ENCODE data around the gene CERS6. TPM values are rescaled to one million over a fixed set of nuclear protein-coding genes. Genes with fewer than 3 reads are reported as not detected.

Gene CERS6
- total and polyA plus RNA-seq, 10 of the 15 experiments (the other 5 are each of a cell fraction or from before 2014, with no cell fraction given) = 1.3 to 20.4 (median 14.1) TPM

DNA sequence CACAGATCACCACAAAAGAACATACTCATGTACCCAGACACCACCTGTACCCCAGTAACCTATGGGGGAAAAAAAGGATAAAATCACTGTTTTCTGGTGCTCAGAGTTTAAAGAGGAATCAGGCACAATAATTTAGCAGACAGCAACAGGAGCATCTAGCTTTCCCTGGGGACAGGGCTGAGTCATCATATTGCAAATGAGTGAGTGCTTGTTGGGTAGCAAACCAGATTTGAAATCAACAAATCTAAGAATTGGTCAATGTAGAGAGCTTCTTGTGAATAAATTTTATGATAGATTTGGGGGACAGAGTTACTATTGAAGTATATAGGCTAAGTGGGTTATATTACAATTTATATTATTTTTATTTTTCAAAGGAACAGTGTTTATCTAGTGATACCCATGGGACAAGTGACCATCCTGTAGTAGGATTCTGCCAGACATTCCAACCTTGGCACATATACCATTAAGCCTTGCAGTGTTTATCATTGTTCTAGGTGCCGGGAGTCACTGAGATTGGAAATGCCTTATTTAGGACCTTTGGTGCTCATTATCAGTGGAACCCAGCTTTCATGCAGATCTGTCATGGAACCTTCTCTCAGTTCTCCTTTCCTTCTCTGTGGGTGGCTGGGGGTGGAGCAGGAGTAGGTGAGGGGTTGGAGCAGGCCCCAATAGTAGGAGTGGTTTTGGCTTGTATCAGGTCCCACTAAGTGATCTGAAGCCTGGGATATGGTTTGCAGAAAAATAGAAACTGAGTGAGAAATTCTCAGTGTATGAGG lies 117.2 kb downstream of the CERS6 start:
- ChIA-PET RAD21 (ENCODE audit: unreplicated experiment) (no interaction called here), POLR2A (no interaction called here), CTCF (no interaction called here), SMC1A (ENCODE audit: uncharacterized antibody, unreplicated experiment) (no interaction called here)
- TF ChIP-seq CBX5 (IDR thresholded peaks at IDR 0.05; ENCODE audit: low read depth) = no peak
- peak; percentile 71 for TF ChIP-seq SPI1 (IDR thresholded peaks at IDR 0.05; ENCODE audit: borderline replicate concordance, insufficient read depth, low read depth, low read length)
- no peak overlapping the region for H2AFZ ChIP-seq (ENCODE audit: control insufficient read depth, low read depth, low read length)
- no peaks in the 10 kb centered on the region; the same call in 1 of the 2 replicates for H4K20me1 ChIP-seq (ENCODE audit: control insufficient read depth, insufficient read depth)
- BruUV-seq (replicated peaks) = no TSS peak
- no peak overlapping the region for H3K4me2 ChIP-seq (ENCODE audit: control insufficient read depth, insufficient read depth)
- ATAC-seq (peak; percentile 70), FAIRE-seq (no peak), DNase-seq (ENCODE audit: low read depth, low spot score) (no peak)
- H3K79me2 ChIP-seq (ENCODE audit: control insufficient read depth, insufficient read depth, low read length) = peaks cover 10% of the 10 kb centered on the region
- 100% methylated on average over 1 of the region's 1 CpG for WGBS (ENCODE audit: insufficient coverage, insufficient replicate concordance, low lambda C conversion rate, missing lambda C conversion rate)
- H3K9me3 ChIP-seq (replicated peaks; ENCODE audit: control insufficient read depth, insufficient read depth, low read length) = peaks cover 10% of the 10 kb centered on the region; the same call in 2 of the 3 replicates
- peaks cover 0 to 2% of the 10 kb centered on the region in 2 experiments; a peak in 2 of 4 replicates for H3K36me3 ChIP-seq (ENCODE audit: control insufficient read depth in 2 of 2, insufficient read depth in 2 of 2, low read length in 1 of 2)
- H3K27me3 ChIP-seq (replicated peaks in 1 of 2; ENCODE audit: control insufficient read depth in 2 of 2, insufficient read depth in 2 of 2, low read length in 1 of 2) = no peaks in the 10 kb centered on the region
- H3K27ac ChIP-seq (ENCODE audit: control insufficient read depth, insufficient read depth) = no peak overlapping the region
- intact Hi-C loops (cut with micrococcal nuclease; ENCODE audit: unreplicated experiment) = no loop called here
- peaks cover 10% of the 10 kb centered on the region for H3K4me1 ChIP-seq (ENCODE audit: control insufficient read depth, insufficient read depth, low read length)
- H3K9ac ChIP-seq (ENCODE audit: control insufficient read depth, insufficient read depth, low read length) = no peak overlapping the region
- in situ Hi-C loops (cut with MboI) = no loop called here
- H3K4me3 ChIP-seq = no peak overlapping the region

DNA sequence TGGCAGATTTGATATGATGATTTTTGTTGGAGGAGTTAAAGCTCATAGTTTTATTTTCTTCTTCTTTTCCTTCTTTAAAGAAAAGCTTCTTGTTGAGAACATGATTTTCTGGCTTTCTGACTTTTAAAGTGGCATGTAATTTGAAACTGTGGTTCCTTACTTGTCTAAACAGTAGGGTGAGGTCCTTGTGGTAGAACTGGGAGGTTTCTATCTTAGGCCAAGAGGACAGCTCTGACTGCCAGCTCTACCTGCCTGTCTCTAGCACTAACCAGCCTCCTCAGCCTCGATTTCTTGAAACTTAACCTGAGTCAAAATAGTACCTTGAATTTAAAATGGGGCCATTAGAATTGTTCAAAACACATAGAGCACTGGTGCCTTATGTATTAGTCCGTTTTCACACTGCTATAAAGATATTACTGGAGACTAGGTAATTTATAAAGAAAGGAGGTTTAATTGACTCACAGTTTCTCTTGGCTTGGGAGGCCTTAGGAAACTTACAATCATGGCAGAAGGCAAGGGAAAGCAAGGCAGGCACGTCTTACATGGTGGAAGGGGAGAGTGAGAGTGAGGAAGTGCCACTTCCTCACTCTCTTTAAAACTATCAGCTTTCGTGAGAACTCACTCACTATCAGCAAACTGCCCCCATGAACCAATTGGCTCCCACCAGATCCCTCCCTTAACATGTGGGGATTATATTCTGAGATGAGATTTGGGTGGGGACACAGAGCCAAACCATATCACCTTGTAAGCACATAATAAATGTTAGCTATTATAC lies 119.0 kb downstream of the CERS6 start:
- ChIA-PET CTCF (interaction anchor here (0.8 kb wide), 1 partner anchor 20 kb away, joined by 4 read pairs; no protein-coding TSS in a partner anchor), SMC1A (ENCODE audit: uncharacterized antibody, unreplicated experiment) (interaction anchor here (1.2 kb wide), 1 partner anchor 10 kb away, joined by 3 read pairs; no protein-coding TSS in a partner anchor), POLR2A (no interaction called here), RAD21 (ENCODE audit: unreplicated experiment) (no interaction called here)
- Histone ChIP-seq H3K4me2 (ENCODE audit: control insufficient read depth, insufficient read depth) (no peak overlapping the region), H3K4me3 (no peak overlapping the region), H4K20me1 (ENCODE audit: control insufficient read depth, insufficient read depth) (no peaks in the 10 kb centered on the region; the same call in 1 of the 2 replicates), H3K36me3 (ENCODE audit: control insufficient read depth in 2 of 2, insufficient read depth in 2 of 2, low read length in 1 of 2) (peaks cover 0 to 3% of the 10 kb centered on the region in 2 experiments; a peak in 2 of 4 replicates), H3K79me2 (ENCODE audit: control insufficient read depth, insufficient read depth, low read length) (peaks cover 12% of the 10 kb centered on the region), H3K9ac (ENCODE audit: control insufficient read depth, insufficient read depth, low read length) (no peak overlapping the region), H3K27me3 (replicated peaks in 1 of 2; ENCODE audit: control insufficient read depth in 2 of 2, insufficient read depth in 2 of 2, low read length in 1 of 2) (no peaks in the 10 kb centered on the region), H3K9me3 (replicated peaks; ENCODE audit: control insufficient read depth, insufficient read depth, low read length) (peaks cover 12% of the 10 kb centered on the region; the same call in 2 of the 3 replicates), H2AFZ (ENCODE audit: control insufficient read depth, low read depth, low read length) (no peak overlapping the region), H3K27ac (ENCODE audit: control insufficient read depth, insufficient read depth) (0 out of 2 replicates have a peak overlapping the region, but pooled peaks have one; percentile 3), H3K4me1 (ENCODE audit: control insufficient read depth, insufficient read depth, low read length) (peaks cover 11% of the 10 kb centered on the region)
- 66% methylated on average over 4 of the region's 4 CpGs for WGBS (ENCODE audit: insufficient coverage, insufficient replicate concordance, low lambda C conversion rate, missing lambda C conversion rate)
- in situ Hi-C loops (cut with MboI) (no loop called here), intact Hi-C loops (cut with micrococcal nuclease; ENCODE audit: unreplicated experiment) (no loop called here)
- ATAC-seq (peak; percentile 60), DNase-seq (ENCODE audit: low read depth, low spot score) (no peak), FAIRE-seq (no peak)
- no peak for TF ChIP-seq PML (IDR thresholded peaks at IDR 0.05; ENCODE audit: low read length)
- peak; percentile 46; the same call in 1 of the 2 replicates for TF ChIP-seq SPI1 (IDR thresholded peaks at IDR 0.05; ENCODE audit: borderline replicate concordance, insufficient read depth, low read depth, low read length)
- no TSS peak for BruUV-seq (replicated peaks)

Measured in GM12878 (cell line).